Measurements from ENCODE around the gene QRFPR.
"Not testable (repeated sequence)": the region's sequence is repeated elsewhere in the genome, so short reads cannot be mapped to it uniquely, and the experiment has no call there.

The QRFPR gene

DNA sequence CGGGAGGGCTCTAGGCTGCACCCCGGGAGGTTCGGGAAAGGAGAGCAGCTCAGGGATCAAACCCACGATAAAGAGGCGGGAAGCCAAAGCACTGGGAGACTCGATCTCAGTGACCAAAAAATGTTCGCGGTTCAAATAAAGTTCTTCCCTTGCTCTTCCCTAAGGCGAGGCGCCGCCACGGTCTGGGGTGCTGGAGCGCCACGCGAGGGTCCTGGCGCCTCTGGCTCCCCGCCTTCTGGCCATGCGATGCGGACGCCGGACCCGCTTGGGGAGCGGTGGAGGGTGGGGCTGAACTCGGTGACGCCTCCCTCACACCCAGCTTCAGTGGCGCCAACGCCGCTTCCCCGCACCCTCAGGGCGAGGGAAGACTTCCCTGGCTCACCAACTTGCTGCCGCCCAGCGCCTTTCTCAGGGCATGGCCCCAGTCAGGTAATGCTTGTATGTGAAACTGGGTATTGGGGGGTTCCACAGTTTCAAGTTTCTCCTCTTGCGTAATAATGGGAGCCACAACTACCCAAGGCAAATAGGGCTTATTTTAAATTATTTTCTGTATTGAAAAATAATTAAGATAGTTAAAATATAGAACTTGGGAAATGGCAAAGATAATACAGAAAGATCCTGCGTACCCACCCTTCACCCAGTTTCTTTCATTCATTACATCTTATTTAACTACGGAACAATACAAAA, at the start of gene QRFPR:
QRFPR (minus strand) TSS at position 243 of the 687 bp plus-strand sequence. CDS start 371 bp downstream, outside the sequence.
- DNase-seq = no peak

DNA sequence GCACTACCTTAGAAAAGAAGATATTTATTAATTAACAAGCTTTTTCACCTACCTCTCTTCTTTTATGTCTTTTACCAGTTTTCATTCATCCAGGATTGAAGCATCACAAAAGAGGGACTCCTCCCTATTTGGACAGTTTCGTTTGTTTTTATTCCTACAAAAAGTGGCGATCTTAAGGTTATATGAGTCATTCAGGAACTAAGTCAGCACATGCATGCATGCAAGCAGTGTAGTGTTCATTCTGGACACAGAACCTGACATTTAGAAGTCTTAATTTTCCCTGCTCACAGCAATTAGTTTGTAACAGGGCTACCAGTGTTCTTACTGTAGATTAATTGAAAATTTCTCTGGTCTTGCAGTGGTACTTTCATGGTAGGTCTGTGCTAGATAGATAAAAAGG, 47.9 kb upstream of the QRFPR start:
- DNase-seq = no peak

DNA sequence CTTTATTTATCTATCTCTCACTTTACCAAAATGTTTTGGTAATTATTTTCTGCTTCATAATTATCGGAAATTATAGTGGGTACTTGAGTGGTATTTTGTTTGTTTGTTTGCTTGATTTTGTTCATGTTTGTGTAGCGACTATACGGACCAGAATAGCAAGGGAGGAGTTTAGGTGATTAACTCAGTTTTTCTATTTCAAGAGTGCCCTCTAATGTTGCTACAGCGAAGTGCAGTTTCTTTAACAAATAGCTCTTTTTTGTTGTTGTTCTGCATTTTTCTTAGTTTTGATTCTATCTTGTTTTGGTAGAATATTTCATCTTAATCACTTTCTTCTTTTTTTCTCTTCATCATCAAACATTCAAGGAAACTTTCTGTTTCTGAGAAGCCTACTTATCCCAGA, 40.8 kb upstream of the QRFPR start:
- peak in 2 of 3 experiments; percentile 12 to 72 for DNase-seq

DNA sequence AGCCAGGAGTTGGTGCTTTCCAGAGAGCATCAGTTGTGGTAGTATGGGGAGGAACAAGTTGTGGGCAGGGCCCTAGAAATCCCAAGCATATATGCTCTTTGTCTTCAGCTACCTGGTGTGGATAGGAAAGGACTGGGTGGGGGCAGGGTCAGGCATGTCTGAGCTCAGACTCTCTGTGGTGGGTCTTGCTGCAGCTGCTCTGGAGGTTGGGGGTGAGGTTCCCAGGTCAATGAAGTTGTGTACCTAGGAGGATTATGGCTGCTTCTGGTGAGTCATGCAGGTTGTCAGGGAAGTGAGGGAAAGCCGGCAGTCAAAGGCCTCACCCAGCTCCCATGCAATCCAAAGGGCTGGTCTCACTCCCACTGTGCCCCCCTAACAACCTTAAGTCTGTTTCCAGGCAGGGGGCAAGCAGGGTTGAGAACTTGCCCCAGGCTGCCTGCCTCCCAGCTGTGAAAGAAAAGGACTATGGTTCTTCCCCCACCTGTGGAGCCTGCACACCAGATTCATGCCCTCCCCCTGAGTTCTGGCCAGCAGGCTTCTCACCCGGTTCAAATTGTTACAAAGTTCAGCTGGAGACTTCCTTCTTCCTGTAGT, 30.4 kb upstream of the QRFPR start:
- DNase-seq = peak in 1 of 3 experiments; percentile 46

DNA sequence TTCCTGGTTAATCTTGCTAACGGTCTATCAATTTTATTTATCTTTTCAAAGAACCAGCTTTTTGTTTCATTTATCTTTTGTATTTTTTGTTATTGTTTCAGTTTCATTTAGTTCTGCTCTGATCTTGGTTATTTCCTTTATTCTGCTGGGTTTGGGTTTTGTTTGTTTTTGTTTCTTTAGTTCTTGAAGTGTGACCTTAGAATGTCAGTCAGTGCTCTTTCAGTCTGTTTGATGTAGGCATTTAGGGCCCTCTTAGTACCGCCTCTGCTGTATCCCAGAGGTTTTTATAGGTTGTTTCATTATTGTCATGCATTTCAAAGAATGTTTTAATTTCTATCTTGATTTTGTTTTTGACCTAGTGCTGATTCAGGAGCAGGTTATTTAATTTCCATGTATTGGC, 27.7 kb upstream of the QRFPR start:
- DNase-seq = not testable (repeated sequence)

DNA sequence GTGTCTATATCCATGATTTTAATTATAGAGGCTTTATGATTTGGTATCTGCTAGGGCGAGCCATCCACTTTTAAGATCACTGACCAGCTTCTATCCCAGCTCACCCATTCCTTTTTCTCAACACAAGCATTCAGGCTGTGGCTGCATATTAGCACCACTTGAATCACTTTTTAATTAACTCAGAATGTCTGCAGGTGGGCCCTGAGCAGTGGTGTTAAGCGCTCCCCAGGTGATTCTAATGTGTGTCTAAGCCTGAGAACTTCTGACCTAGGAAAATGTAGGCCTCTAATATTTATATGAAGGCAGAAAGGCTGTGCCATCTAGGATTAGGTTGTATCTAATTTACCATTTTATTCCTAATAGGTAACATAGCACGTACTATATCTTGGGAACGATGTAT, 19.8 kb upstream of the QRFPR start:
- DNase-seq = peak in 2 of 3 experiments; percentile 5 to 38

DNA sequence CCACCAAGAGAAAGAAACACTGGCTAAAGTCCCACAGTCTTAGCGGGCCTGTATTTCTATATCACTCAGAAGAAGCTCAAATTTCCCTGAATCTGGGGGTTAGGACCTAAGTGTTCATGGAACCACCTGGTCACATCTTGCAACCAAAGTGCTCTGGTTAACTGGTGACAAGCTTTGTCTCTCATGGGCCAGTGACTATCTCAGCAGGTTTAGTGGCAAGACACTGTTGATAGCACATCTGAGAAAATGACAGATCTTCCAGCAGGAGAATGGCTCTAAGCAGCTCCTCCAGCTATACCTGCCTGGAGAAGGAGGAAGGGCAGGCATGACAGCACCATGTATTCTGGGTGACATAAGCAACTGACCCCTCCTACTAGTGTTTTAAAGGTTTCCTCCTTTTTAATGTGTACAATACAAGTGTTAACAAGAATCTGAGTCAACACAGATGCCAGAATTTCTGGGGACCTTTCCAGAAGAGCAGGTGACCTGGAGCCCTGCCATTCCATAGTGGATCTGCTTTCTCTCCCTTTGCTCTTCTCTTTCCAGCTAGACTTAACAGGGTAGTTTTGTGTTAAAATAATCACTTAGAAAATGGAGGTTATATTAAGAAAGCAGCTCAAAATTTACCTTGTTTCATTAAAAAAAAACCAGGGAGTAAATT, 17.3 kb upstream of the QRFPR start:
- DNase-seq = peak in 1 of 3 experiments; percentile 4

DNA sequence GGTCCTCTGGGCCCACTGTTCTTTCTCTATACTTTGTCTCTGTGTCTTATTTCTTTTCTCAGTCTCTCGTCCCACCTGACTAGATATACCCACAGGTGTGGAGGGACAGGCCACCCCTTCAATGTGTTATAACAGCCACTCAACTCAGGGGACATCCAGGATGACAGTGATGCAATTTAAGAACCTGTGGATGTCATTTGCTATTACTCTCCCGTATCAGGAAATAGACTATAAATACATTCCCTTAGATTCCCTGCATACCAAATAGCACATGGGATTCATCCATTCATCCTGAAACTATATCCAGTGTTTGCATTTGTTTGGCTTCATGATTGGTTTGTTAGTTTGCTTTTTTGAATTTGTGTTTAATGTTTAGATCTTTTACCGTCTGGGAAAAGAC, 16.6 kb upstream of the QRFPR start:
- no peak for DNase-seq

DNA sequence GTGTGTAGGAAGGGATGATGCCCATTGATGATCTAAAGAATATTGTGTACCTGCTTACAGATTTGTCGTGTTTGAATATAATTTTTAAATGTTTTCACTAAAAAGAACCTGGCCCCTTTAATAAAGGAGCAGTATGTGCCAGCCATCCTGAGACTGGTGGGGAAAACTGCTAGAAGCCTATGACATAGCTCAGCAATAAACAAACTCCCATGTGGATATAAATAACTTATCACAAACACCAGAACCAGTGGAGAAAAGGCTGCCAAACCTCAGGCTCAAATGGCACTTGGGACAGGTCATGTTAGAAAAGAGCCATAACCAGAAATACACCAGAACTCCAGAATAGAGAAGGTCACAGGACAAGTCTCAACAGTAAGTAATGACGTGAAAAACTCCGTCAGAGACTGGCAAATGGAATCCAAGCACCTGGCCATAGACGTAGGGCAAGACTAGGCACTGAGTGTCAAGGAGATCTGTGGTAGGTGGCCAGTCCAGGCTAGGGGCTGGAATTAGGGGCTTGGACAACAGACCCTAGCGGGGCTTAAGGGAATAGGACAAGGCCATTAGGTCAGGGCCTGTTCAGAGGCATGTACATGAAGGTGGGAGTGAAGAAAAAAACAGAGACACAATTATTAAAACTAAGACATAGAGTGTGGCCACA, 11.7 kb upstream of the QRFPR start:
- no peak for DNase-seq

DNA sequence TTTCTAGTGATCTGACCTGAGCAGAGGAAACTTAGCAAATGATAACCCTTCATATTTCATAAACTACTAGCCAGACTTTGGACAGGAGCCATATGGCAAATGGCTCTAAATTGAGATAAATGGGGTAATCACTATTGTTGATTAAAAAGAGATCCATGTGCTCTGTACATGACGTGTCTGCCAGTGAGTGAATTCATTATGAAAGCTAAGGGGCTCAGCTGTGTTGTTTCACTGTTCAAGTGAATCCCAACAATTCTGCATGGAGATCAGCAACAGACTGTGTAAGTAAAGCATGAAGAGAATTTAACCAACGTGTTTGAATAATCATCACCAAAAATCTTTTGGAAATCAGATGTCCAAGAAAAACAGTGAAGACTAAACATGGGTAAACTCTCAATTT, 9.5 kb upstream of the QRFPR start:
- DNase-seq = peak in 2 of 3 experiments; percentile 12 to 66

DNA sequence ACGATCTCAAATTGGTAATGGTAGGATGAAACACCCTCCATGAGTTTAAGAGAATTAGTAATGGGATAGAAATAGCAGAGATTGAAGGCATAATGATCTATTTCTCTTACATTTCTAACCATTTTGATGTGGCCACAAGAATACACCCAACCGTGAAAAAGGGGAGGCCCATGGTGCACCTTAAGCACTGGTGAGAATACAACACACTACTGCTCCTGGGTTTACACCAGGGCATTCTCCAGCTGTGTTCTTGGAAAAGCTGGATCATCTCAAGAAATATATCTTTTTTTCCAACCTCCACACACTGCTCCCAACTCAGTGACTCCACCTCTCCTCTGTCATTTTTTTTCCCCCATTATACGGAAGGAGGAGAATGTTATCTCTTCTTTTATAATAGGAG, 1.5 kb downstream of the QRFPR start:
- DNase-seq = no peak

DNA sequence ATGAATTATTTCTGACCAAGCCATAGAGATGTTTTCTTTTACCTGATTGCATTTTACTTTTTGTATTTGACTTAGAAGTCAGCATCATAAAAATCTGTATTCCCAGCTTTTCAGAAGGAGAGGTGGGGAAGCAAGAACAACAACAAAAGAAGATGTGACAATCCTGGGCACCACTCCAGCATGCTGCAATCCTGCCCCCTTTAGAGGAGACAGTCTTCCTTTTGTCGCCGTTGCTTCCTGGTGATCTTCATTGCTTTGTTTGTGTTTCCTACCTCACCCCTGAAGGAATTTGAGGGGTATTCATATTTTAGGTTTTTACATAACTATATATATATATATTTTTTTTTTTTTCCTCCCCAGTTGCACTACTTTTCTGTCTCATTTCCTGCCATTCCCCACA, 3.7 kb downstream of the QRFPR start:
- no peak for DNase-seq

DNA sequence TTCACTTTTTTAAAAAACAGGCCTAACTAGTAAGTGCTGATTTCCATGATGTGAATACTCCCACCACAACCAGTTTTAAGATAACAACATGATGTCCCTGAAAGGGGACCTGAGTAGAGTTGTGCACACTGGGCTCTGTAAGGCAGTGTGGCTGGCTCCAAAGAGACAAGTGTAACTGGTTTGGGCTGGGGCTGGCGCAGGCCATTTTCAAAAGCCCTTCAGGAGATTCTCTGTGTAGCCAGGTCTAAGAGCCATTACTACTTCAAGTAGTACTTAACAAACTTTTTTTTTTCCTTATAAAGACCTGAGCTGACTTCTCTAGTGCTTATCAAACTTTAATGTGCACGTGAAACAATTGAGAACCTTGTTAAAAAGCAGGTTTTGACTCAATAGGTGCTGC, 4.3 kb downstream of the QRFPR start:
- DNase-seq = no peak

DNA sequence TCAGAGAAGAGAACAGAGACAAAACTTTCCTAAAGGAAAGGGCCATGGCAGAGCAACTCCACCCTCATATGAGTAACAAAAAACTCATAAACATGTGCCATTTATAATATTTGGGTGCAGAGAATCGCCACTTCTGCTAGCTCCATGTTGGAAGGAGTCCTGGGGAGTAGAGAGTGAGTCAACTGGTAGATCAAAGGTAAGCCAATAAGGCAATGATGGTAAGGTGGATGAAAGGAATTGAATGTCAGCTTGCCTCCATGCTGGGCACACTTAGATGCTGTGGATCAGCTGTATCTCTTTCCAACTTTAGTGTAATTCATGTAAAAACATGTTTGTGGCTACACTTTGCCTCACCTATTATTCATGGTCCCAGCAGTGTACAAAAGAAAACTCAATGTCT, 4.7 kb downstream of the QRFPR start:
- DNase-seq = no peak

DNA sequence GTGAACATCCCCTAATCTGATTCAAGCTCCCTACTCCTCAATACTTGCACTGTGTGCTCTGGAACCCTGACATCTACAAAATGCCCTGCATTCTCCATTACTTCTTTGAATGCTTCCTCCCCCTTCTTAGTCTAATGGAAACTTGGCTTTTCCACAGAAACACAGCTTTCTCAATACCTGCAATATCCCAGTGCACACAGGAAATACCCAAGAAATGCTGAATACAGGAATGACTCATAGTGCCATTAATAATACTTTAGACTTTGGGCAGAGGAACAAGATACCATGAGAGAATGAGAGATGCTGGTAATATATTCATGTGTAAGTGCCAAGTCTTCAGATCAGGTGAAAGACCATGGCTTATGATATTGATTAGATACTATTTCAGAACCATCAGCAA, 5.6 kb downstream of the QRFPR start:
- DNase-seq = no peak

DNA sequence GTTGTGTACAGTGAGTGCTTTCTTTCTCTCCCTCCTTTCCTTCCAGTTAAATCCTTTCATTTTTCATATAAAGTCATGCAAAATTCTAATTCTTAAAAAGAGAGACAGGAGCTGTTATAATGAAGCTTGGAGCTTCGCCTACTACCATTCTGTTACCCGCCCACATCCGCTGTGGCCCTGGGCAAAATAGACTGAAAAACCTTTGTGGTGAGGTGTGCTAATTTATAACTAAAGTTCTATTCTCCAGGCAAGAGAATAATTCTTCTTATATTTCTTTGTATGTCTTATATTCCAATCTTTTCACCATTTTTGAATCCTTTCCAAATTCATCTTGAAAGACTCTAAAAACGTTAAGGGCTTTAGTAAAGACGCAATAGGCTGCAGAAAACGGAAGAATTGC, 7.0 kb downstream of the QRFPR start:
- no peak for DNase-seq

DNA sequence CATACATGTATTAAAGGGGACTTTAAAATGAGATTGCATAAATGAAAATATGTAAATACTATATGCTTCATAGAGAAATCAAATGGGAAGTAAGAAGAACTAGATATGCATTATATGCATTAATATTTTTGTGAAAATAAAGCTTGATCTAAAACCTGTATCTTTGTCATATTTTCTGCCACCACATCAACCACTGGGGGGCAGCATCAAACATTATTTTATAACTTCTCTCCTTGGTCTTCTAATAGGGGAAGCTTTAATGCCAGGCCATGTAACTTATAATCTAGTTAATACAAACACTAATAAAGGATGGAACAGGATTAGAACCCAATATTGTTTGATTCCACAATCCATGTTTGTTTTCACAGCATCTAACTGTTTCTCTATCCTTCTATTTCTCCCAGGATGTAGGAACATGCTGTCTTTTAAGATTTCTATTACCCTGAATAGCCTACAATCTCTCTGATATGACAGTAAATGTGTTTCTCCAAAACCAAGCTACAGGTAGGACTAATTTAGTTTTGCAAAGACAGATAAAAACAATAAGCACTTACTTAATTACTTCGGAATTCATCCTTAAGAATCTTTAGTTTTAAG, 10.0 kb downstream of the QRFPR start:
- peak in 2 of 3 experiments; percentile 31 to 67 for DNase-seq

DNA sequence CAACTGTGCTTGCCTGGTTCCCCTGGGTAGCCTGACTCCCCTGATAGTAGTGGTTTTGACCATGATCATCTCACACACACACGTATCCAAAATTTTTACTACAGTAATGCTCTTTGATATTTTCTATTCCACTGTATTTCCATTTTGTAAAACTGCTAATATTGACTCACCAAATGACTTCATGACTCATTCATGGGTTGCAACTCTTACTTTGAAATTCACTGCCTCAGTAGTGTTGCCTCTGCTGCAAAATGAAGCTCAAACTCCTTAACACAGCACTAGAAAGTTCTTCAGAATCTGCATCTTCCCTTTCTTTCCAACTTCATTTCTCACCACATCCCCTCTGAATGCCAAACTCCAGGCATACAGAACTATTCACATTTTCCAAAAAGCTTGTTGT, 20.3 kb downstream of the QRFPR start:
- DNase-seq = no peak

DNA sequence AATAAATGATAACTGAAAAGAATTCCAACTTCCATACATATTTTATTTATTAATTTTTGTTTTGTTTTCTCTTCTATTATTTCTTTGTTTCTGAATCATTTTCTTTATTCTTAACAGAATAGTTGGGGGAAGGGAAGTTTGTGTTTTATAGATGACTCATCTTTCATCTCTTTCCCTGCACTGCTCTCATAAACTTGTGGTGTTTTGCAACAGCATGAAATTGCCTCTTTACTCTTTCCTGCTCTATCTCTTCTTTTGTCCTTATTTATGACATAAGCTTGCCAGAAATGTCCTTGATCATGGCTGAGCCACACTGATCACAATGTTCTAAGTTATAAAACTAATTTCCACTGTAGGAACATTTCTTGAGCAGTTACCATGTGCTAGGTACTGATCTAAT, 22.3 kb downstream of the QRFPR start:
- DNase-seq = no peak

DNA sequence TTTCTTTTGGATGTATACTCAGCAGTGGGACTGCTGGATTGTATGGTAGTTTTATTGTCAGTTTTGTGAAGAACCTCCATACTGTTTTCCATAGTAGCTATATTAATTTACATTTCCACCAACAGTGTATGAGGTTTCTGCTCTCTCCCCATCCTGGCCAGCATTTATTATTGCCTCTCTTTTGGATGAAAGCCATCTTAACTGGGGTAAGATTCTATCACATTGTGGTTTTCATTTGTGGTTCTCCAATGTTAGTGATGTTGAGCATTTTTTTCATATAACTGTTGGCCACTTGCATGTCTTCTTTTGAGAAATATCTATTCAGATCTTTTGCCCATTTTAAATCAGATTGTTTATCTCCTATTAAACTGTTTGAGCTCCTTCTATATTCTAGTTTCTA, 27.6 kb downstream of the QRFPR start:
- no peak for DNase-seq

DNA sequence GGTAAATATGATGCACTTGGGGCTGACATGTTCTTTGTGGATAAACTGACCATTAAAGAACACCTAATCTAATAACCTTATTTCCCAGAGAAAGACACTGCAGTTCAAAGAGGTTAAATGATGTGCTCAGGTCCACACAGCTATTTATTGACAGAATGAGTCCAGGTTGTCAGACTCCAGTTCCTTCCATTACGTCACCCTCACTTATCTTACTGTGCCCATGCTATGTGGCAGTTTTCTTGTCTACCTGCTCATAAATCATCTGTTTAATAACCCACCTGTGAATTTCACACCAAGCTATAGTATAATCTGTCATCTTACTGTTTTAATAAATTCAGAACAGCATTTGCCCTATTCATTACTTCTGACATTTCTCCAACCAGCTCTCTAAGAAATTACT, 36.7 kb downstream of the QRFPR start:
- DNase-seq = peak in 2 of 3 experiments; percentile 52 to 90

DNA sequence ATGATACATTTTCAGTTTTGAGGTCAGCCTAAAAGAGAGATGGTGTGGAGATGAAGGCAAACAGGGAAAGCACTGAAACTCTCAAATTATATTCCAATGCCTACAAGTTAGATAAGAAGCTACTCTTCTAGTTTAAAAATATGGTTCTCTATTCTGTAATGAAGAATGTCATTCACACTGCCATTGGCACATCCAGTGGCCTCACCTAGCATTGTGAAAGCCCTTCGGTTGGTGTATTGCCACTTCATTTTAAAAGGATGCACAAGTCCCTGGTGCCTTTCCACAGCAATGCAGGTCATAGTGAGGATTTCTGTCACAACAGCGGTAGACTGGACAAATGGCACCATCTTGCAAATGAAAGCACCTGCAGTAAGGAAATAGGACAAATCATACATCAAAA, 40.6 kb downstream of the QRFPR start:
- no peak for DNase-seq

DNA sequence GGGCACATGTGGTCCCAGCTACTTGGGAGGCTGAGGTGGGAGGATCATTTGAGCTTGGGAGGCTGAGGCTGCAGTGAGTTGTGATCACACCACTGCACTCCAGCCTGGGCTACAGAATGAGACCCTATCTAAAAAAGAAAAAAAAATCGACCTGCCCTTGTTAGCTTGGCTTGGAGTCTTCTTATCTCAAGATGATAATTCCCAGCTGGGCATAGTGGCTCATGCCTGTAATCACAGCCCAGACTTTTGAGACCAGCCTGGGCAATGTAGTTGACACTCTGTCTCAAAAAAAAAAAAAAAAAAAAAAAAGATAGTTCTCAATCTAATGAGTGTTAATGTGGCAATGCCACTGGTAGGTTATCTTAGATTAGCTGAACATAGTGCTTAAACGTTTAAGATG, 41.0 kb downstream of the QRFPR start:
- no peak for DNase-seq
